BLaER1 treated with 17β-estradiol and CSF1 and Interleukin-3, amounts not matched to agents 10 nM and 100 nM (cell line): ENCODE results near the gene ITM2B.
A peak's percentile ranks its signal among the peaks of the same experiment; 100 is the strongest.
"Not testable (repeated sequence)": the region's sequence is repeated elsewhere in the genome, so short reads cannot be mapped to it uniquely, and the experiment has no call there.

Source experiments
- H3K27ac ChIP-seq, 11 experiments: shearing (Covaris generic); formaldehyde crosslinking; 2 replicates each; pipeline ENCODE4 v1.8.1; 2022
- H3K27me3 ChIP-seq, 11 experiments: shearing (Covaris generic); formaldehyde crosslinking; 2 replicates each; pipeline ENCODE4 v1.8.1; 2022
- H3K36me3 ChIP-seq, 11 experiments: shearing (Covaris generic); formaldehyde crosslinking; 2 replicates each; pipeline ENCODE4 v1.8.1; 2022
- H3K4me1 ChIP-seq, 10 experiments: shearing (Covaris generic); formaldehyde crosslinking; 2 replicates each; pipeline ENCODE4 v1.8.1; 2022
- H3K4me2 ChIP-seq, 11 experiments: shearing (Covaris generic); formaldehyde crosslinking; 2 replicates each; pipeline ENCODE4 v1.8.1; 2022
- H3K4me3 ChIP-seq, 10 experiments: shearing (Covaris generic); formaldehyde crosslinking; 2 replicates each; pipeline ENCODE4 v1.8.1; 2022
- H3K9ac ChIP-seq, 11 experiments: shearing (Covaris generic); formaldehyde crosslinking; 2 replicates each; pipeline ENCODE4 v1.8.1; 2022
- H3K9me3 ChIP-seq, 11 experiments: shearing (Covaris generic); formaldehyde crosslinking; replicated peaks in 1 of 11; 2 replicates each; pipeline ENCODE4 v1.8.1; 2022
- H4K20me1 ChIP-seq, 11 experiments: shearing (Covaris generic); formaldehyde crosslinking; 2 replicates each; pipeline ENCODE4 v1.8.1; 2022
- Cebpa-rat ChIP-seq, 11 experiments: shearing (Covaris generic); IDR thresholded peaks; 2 replicates each; pipeline ENCODE4 v1.8.1; 2022

Gene ITM2B

DNA sequence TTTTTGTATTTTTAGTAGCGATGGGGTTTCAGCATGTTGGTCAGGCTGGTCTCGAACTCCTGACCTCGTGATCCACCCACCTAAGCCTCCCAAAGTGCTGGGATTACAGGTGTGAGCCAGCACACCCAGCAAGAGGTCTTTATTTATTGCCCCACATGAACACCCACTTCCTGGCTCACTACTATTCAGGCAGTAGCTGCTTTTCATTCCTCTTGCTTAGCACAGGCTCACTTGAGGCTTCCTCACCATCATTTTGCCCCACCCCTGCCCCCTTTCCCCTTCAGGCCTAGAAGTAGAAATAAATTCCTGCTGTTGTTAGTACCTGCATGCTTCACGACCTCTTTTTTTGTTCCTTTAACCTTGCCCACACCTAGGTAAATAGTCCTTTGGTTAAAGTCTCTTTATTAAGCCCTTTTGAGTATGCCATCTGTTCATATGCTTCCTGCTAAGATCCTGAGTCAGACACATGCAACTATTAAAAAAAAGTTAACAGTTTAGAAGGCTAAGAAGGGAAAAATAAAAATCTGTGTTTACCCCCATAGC lies 33.5 kb upstream of the ITM2B start:
- H3K4me1 ChIP-seq: peaks cover 0 to 14% (median 0%) of the 10 kb centered on the region in 10 experiments; a peak in 6 of 20 replicates
- H3K9me3 ChIP-seq: peaks cover 12 to 35% (median 26%) of the 10 kb centered on the region in 11 experiments; a peak in 21 of 22 replicates
- no peak overlapping the region for H3K9ac ChIP-seq
- H3K36me3 ChIP-seq: no peaks in the 10 kb centered on the region
- H3K27ac ChIP-seq: no peak overlapping the region
- no peak for TF ChIP-seq Cebpa-rat (IDR thresholded peaks at IDR 0.05)
- no peak overlapping the region for H3K4me2 ChIP-seq
- H3K27me3 ChIP-seq: no peaks in the 10 kb centered on the region
- H4K20me1 ChIP-seq: no peaks in the 10 kb centered on the region
- no peak overlapping the region for H3K4me3 ChIP-seq

DNA sequence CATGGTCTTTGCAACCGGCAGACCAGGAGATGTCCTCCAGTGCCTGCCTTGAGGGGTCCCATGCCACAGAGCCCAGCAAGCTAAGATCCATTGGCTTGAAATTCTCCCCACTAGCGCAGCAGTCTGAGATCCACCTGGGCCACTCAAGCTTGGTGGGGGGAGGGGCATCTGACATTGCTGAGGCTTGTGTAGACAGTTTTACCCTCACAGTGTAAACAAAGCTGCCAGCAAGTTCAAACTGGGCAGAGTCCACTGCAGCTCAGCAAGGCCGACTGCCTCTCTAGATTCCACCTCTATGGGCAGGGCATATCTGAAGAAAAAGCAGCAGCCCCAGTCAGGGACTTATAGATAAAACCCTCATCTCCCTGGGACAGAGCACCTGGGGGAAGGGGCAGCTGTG lies 32.0 kb upstream of the ITM2B start:
- Histone ChIP-seq H3K4me2 (no peak overlapping the region), H3K27ac (no peak overlapping the region), H3K4me3 (no peak overlapping the region), H3K4me1 (peaks cover 0 to 6% (median 0%) of the 10 kb centered on the region in 10 experiments; a peak in 2 of 20 replicates), H3K9me3 (peaks cover 12 to 35% (median 27%) of the 10 kb centered on the region in 11 experiments; a peak in 21 of 22 replicates), H4K20me1 (no peaks in the 10 kb centered on the region), H3K36me3 (no peaks in the 10 kb centered on the region), H3K9ac (no peak overlapping the region), H3K27me3 (no peaks in the 10 kb centered on the region)
- TF ChIP-seq Cebpa-rat (IDR thresholded peaks at IDR 0.05): no peak

DNA sequence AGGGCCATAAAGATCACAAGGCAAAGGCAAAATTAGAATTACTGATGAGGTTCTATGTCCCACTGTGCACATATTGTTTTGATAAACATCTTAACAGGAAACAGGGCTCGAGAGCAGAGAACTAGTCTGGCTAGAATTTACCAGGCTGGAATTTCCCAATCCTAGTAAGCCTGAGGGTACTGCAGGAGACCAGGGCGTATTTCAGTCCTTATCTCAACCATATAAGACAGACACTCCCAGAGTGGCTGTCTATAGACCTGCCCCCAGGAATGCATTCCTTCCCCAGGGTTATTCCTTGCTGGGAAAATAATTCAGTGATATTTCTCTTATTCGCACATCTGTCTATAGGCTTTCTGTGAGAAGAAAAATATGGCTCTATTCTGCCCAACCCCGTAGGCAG lies 25.8 kb upstream of the ITM2B start:
- H3K9ac ChIP-seq, H4K20me1 ChIP-seq, H3K27me3 ChIP-seq, H3K27ac ChIP-seq, H3K4me3 ChIP-seq, H3K4me2 ChIP-seq, H3K36me3 ChIP-seq: not testable (repeated sequence)
- Histone ChIP-seq H3K9me3 (peaks cover 14 to 30% (median 24%) of the 10 kb centered on the region in 11 experiments), H3K4me1 (peaks cover 0 to 21% (median 0%) of the 10 kb centered on the region in 10 experiments; a peak in 6 of 20 replicates)

DNA sequence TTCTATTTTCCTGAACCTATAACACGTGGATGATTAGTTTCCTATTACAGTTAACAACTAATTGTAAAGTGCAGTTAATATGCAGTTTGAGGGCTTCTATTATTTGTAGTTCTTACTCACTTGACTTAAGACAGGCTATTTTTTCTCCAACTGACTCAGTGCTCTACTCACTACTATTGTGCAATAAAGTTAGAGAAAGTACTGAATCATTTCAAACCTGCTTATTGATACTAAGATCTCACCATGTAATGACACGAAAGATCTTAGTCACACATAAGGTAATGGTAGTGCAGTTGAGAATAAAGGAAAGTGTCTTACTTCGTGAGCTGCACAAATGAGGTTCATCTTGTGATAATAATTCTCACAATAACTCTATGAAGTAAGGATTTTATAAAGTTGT lies 22.8 kb upstream of the ITM2B start:
- H3K9ac ChIP-seq: no peak overlapping the region
- H3K4me2 ChIP-seq: peak overlapping the region in 4 of 11 experiments; percentile 1 to 28 (median 18); a peak in 5 of 22 replicates
- peaks cover 0 to 17% (median 1%) of the 10 kb centered on the region in 10 experiments; a peak in 8 of 20 replicates for H3K4me1 ChIP-seq
- no peaks in the 10 kb centered on the region for H3K27me3 ChIP-seq
- H3K4me3 ChIP-seq: no peak overlapping the region
- peaks cover 13 to 33% (median 21%) of the 10 kb centered on the region in 11 experiments for H3K9me3 ChIP-seq
- TF ChIP-seq Cebpa-rat (IDR thresholded peaks at IDR 0.05): peak in 4 of 11 experiments; percentile 26 to 72 (median 54); a peak in 7 of 22 replicates
- no peaks in the 10 kb centered on the region for H4K20me1 ChIP-seq
- no peaks in the 10 kb centered on the region for H3K36me3 ChIP-seq
- H3K27ac ChIP-seq: no peak overlapping the region

DNA sequence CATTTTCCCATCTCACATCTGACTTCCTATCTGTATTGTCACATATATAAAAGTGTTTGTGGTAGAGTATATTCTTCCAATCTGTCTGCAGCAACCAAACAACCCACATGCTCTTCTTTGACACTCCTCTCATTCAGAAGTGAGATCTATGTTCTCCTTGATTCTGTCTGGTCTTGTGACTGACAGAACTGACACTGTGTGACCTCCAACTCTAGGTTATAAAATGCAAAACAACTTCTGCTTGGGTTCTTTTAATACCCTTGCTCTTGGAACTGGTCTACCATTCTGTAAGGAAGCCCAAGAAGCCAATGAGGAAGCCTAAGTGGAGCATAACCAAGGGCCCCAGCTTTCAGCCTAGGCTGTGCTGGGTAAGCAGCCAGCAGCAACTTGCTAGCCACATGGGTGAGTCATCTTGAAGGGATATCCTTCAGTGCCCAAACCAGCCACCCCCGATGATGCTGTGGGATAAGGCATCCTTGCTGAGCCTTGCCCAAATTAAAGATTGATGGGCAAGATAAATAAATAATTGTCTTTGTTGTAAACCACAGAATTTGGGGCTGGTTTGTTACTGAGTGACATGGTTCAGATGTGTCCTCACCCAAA lies 18.4 kb upstream of the ITM2B start:
- no peaks in the 10 kb centered on the region for H3K27me3 ChIP-seq
- H4K20me1 ChIP-seq: no peaks in the 10 kb centered on the region
- H3K4me2 ChIP-seq: peak overlapping the region in 1 of 11 experiments; percentile 3; a peak in 1 of 22 replicates
- H3K9me3 ChIP-seq: peaks cover 28 to 41% (median 37%) of the 10 kb centered on the region in 11 experiments
- H3K9ac ChIP-seq: no peak overlapping the region
- no peak overlapping the region for H3K27ac ChIP-seq
- H3K4me1 ChIP-seq: peaks cover under 1 to 14% (median 3%) of the 10 kb centered on the region in 10 experiments; a peak in 18 of 20 replicates
- no peak for TF ChIP-seq Cebpa-rat (IDR thresholded peaks at IDR 0.05)
- peaks cover 0 to 7% (median 0%) of the 10 kb centered on the region in 11 experiments; a peak in 4 of 22 replicates for H3K36me3 ChIP-seq
- no peak overlapping the region for H3K4me3 ChIP-seq

DNA sequence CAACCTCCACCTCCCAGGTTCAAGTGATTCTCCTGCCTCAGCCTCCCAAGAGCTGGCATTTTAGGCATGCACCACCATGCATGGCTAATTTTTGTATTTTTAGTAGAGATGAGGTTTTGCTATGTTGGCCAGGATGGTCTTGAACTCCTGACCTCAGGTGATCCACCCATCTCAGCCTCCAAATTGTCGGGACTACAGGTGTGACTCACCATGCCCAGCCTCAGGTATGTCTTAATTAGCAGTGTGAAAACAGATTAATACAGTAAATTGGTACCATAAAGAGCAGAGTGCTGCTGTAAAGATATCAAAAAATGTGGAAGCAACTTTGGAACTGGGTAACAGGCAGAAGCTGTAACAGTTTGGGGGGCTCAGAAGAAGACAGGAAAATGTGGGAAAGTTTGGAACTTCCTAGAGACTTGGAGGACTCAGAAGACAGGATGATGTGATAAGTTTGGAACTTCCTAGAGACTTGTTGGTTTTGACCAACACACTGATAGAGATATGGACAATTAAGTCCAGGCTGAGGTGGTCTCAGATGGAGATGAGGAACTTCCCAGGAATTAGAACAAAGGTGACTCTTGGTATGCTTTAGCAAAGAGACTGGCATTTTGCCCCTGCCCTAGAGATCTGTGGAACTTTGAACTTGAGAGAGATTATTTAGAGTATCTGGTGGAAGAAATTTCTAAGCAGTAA lies 17.3 kb upstream of the ITM2B start:
- Histone ChIP-seq H3K9me3 (peaks cover 28 to 41% (median 37%) of the 10 kb centered on the region in 11 experiments), H3K4me1 (peaks cover 8 to 17% (median 12%) of the 10 kb centered on the region in 10 experiments)
- not testable (repeated sequence) for H3K36me3 ChIP-seq, H3K4me2 ChIP-seq, H3K27ac ChIP-seq, H4K20me1 ChIP-seq, H3K4me3 ChIP-seq, H3K9ac ChIP-seq, H3K27me3 ChIP-seq

DNA sequence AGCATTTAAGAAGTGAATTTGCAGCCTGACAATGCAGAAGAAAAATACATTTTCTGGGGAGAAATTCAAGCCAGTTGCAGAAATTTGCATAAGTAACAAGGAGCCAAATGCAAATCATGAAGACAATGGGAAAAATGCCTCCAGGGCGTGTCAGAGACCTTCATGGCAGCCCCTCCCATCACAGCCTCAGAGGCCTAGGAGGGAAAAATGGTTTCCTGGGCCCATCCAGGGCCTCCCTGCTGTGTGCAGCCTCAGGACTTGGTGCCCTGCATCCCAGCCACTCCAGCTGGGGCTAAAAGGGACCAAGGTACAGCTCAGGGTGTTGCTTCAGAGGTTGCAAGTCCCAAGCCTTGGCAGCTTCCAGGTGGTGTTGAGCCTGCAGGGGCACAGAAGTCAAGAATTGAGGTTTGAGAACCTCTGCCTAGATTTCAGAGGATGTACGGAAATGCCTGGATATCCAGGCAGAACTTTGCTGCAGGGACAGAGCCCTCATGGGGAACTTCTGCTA lies 16.7 kb upstream of the ITM2B start:
- no peak overlapping the region for H3K4me3 ChIP-seq
- TF ChIP-seq Cebpa-rat (IDR thresholded peaks at IDR 0.05): no peak

DNA sequence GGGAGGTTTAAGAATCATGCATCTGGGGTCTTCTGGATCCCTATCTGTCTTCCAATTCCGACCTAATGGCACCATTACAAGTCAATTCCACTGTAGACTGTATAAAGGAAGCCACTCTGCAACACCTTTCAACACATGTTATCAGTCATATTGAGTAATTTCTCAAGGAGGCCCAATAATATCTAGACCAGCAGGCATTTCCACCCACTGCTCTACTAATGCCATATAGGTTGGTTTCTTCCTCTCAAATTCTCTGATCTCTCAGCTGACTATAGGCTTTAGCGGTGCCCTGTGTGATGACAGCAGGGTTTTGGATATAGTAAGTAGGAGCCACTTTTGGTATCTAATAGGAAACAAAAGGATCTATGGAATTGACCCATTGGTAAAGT lies 12.4 kb upstream of the ITM2B start:
- H3K9me3 ChIP-seq: peaks cover 27 to 34% (median 30%) of the 10 kb centered on the region in 11 experiments
- peak overlapping the region in 2 of 10 experiments; percentile 26 to 44; a peak in 1 of 20 replicates for H3K4me3 ChIP-seq
- no peaks in the 10 kb centered on the region for H3K27me3 ChIP-seq
- H3K4me1 ChIP-seq: peaks cover 31 to 42% (median 36%) of the 10 kb centered on the region in 10 experiments
- no peak for TF ChIP-seq Cebpa-rat (IDR thresholded peaks at IDR 0.05)
- H3K4me2 ChIP-seq: peak overlapping the region; percentile 66 to 92 (median 79)
- peaks cover 0 to 7% (median 0%) of the 10 kb centered on the region in 11 experiments; a peak in 4 of 22 replicates for H3K36me3 ChIP-seq
- H3K27ac ChIP-seq: peak overlapping the region; percentile 23 to 76 (median 67); a peak in 19 of 22 replicates
- peak overlapping the region in 6 of 11 experiments; percentile 42 to 61 (median 50); a peak in 9 of 22 replicates for H3K9ac ChIP-seq
- no peaks in the 10 kb centered on the region for H4K20me1 ChIP-seq

More for the DNA sequence above, 16.7 kb upstream of the ITM2B start:
- Histone ChIP-seq H3K4me1 (peaks cover 14 to 23% (median 18%) of the 10 kb centered on the region in 10 experiments), H3K4me2 (no peak overlapping the region), H3K9me3 (peaks cover 28 to 41% (median 37%) of the 10 kb centered on the region in 11 experiments), H3K27me3 (no peaks in the 10 kb centered on the region), H3K27ac (no peak overlapping the region), H4K20me1 (no peaks in the 10 kb centered on the region), H3K36me3 (peaks cover 0 to 7% (median 0%) of the 10 kb centered on the region in 11 experiments; a peak in 4 of 22 replicates), H3K9ac (no peak overlapping the region)
